Measurements from ENCODE around the gene PTPN12.

DNA sequence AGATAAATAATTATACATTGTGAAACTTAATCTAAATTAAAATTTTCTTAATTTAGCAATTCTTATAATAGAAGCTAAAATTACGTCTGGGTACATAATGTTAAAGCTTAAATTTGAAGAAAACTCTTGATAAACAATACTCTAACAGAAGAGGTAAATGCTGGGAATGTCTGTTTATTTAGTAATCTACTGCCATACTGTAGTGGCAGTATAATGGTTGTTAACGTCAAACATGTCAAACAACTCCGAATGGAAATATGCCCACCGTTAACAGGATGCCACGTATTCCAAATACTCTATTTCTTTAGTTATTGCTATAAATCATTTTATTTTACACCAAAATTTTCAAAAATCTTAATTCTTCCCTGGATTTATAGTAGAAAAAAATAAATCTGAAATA, 40.0 kb upstream of the PTPN12 start:
- TF ChIP-seq POLR2A (IDR thresholded peaks at IDR 0.05; ENCODE audit: low read depth, low read length) (no peak), POLR2AphosphoS5 (IDR thresholded peaks at IDR 0.05; ENCODE audit: low read depth, low read length) (no peak)
